Omental fat pad (tissue), 4 donors: Measurements from ENCODE around the gene CDCP1. TPM values are rescaled to one million over a fixed set of nuclear protein-coding genes. Genes with fewer than 3 reads are reported as not detected.

Experiments
- ATAC-seq: fragments of 150-250 bp; one replicate; pipeline ENCODE4 v1.9.1; 2016; ENCODE audit warnings: mild to moderate bottlenecking, moderate library complexity; ENCODE audit not compliant: low FRiP score
- DNase-seq: peaks from one replicate; pipeline ENCODE4 v3.0.0-alpha.2; 2019; ENCODE audit warnings: low spot score
- CTCF ChIP-seq, 3 donors: fragments of 450-650 bp; IDR thresholded peaks; one replicate each; pipeline ENCODE4 v1.5.1; 2016 to 2017; ENCODE audit warnings: antibody characterized with exemption in 3 of 3, mild to moderate bottlenecking in 3 of 3, moderate library complexity in 2 of 3
- total RNA-seq, 4 donors: library from RNA; depleted of rRNA; stranded (reverse); fragments of >200 nt; gene quantifications; one replicate each; pipeline ENCODE4 v1.1.0, GENCODE V29; 2016

CDCP1 gene
- total RNA-seq, 4 donors from 2014 or later, result 0.16 to 30.7 (median 8.2) TPM

DNA sequence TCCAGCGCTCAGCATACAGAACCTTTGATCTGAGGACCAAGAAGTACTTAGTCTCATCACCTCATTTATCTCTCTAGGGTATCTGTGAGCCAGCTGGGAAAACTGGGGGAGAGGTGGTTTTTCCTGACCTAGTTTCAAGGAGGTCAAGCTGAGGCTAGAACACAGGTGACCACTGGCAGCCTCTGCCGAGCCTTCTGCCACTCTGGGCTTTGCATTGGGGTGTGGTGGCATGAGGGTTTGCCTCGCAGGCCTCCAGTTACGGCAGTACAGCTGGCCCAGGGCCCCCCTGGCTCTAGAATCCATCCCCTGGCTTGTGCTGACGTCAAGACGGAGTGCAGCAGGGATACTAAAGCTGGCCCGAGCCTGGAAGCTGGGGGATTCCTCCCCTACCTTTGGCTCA is 34.7 kb upstream of the CDCP1 start:
- ATAC-seq, result no peak
- TF ChIP-seq CTCF (IDR thresholded peaks at IDR 0.05), result no peak
- no peak for DNase-seq

DNA sequence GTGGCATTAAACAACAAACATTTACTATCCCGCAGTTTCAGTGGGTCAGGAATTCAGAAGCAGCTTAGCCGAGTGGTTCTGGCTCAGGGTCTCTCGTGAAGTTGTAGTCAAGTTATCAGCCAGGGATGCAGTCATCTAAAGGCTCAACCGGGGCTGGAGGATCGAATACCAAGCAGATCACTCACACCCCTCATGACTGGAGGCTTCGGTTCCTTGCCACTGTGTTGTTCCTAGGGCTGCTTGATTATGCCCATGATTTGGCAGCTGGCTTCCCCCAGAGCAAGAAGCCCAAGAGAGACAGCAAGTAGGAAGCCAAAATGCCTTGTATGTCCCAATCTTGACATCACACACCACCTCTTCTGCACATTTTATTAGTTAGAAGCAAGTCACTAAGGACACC is 33.9 kb upstream of the CDCP1 start:
- DNase-seq (no peak), ATAC-seq (no peak)
- TF ChIP-seq CTCF (IDR thresholded peaks at IDR 0.05), result no peak

DNA sequence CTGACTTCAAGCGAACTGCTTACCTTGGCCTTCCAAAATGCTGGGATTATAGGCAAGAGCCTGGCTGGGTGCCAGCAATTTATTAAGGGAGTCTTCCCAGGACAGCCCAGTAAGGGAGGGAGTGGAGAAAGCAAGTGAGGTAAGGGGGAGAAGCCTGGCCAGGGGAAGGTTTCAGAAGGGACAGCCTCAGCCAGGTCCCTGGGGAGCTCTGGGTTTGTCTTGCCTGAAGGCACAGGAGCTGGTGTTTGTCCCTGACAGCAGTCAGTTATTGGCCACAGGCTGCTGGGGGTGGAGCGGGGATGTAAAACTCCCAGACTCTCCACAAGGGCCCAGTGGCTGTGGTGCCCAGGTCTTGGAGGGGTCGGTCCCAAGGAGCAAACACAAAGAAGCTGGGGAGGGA is 33.0 kb upstream of the CDCP1 start:
- ATAC-seq (no peak), DNase-seq (no peak)
- no peak for TF ChIP-seq CTCF (IDR thresholded peaks at IDR 0.05)

DNA sequence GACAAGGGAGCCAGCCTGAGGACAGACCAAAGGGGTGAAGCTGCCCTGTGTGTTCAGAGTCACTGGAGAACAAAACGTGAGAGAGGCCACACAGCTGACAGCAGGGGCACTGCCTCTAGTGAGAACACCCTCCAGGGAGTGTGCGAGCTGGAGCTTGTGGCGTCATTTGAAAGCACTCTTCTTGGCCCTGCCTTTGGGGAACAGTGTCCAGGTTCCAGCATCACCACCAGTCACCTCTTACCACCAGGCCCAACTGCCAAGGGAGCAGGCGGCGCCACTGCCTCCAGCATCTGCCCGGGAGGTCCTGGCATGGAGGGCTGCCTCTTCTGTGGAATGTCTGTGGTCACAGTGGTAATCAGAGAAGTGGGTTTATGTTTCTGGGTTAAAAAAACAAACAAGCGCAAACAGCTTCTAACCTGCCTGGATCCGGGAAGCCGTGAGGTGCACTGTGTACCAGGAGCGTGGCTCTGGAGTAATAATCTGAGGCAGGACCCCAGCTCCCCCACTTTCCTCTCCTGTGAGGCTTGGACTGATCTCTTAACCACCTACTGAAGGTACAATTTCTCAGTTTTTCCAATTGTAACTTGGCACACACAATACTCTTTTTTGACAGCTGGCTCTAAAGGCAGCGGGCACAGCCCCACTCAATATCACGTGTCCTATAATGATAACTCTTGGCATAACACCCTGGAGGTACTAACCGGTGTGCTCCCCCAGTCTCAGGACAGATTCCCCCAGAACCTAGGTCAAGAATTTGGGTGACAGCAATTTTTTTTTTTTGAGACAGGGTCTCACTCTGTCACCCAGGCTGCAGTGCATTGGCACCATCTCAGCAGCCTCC is 32.2 kb upstream of the CDCP1 start:
- no peak for TF ChIP-seq CTCF (IDR thresholded peaks at IDR 0.05)
- ATAC-seq, result no peak
- DNase-seq, result no peak

DNA sequence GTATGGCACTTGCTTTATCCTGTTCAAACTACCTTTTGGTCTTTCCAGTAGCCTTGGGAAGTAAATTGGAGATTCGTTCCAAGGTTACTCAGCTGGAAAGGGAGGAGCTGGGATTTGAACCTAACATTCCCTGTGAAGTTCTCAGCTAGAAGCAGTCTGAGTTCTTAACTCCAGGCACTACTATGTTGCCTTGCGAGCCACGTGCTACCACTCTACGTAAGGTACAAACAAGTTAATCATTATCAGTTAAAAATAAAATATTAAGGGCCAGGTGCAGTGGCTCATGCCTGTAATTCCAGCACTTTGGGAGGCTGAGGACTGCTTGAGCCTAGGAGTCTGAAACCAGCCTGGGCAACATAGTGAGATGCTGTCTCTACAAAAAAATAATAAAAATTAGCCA is 30.7 kb upstream of the CDCP1 start:
- no peak for ATAC-seq
- no peak for TF ChIP-seq CTCF (IDR thresholded peaks at IDR 0.05)
- DNase-seq, result no peak

DNA sequence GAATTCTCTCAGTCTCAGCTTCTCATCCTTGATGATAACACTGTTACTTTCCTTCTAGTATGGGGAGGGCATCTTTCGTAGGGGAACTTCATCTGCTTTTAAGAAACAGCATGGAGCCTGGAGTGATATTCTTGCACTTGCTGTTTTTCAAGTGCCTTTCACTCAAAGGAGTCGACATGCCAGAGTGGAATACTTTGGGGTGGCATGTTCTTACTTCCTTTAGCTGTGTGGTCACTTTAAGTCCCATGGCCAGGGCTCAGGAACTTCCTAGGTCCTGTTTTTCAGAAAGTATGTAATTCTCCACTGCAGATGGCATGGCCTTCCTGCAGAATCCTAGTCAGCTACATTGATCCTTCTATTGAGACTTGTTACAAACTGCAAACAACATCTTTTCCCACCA is 28.1 kb upstream of the CDCP1 start:
- no peak for TF ChIP-seq CTCF (IDR thresholded peaks at IDR 0.05)
- ATAC-seq, result no peak
- DNase-seq, result no peak

DNA sequence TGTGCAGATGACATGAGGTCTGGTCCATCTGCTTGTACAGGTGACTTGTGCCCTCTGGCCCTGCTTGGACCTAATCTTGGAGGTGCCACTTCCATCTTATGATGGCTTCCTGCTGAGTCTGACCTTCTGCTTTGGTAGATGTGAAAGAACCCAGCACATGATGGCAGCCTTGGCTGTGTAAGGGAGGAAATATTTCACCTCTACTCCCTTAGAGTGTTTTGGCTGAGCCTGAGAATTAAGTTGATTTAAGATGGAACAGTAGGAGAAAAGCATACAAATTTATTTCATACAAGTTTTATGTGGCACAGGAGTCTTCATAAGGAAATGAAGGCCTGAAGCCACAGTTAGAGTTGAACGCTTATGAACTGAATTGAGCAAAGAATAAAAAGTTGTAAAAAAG is 27.6 kb upstream of the CDCP1 start:
- DNase-seq, result no peak
- no peak for TF ChIP-seq CTCF (IDR thresholded peaks at IDR 0.05)
- ATAC-seq, result no peak
